Activated CD4-positive, alpha-beta T cell treated with anti-CD3 and anti-CD28 coated beads for 24 hours (primary cell): Measurements from ENCODE around the gene COA5.

ENCODE experiments used
- DNase-seq, 2 donors: peaks; one replicate each; pipeline ENCODE4 v3.0.0-alpha.2; 2020; ENCODE audit warnings: low read depth in 2 of 2

Gene COA5

GRCh38 chr2:98608116-98608961 is at the start of gene COA5, which contains the start of gene UNC50:
Gene COA5, minus strand, starts transcription at chr2:98608512. Its CDS starts 107 bp downstream, at chr2:98608405.
Gene UNC50, plus strand, starts transcription at chr2:98608589. Its CDS starts 1,171 bp downstream, at chr2:98609760.
- DNase-seq = peak; percentile 85 to 86

GRCh38 chr2:98656800-98657199 is 48.5 kb upstream of the COA5 start:
- no peak for DNase-seq

GRCh38 chr2:98654699-98655495 is 46.6 kb upstream of the COA5 start:
- no peak for DNase-seq

- DNase-seq = no peak
Measured at GRCh38 chr2:98650998-98651397, 42.7 kb upstream of the COA5 start.

- DNase-seq = no peak
Measured at GRCh38 chr2:98649992-98650375, 41.7 kb upstream of the COA5 start.

- peak; percentile 69 to 79 for DNase-seq
Measured at GRCh38 chr2:98649135-98649991, 41.1 kb upstream of the COA5 start.

- no peak for DNase-seq
Measured at GRCh38 chr2:98648451-98648850, 40.1 kb upstream of the COA5 start.

- DNase-seq = no peak
Measured at GRCh38 chr2:98647636-98648035, 39.3 kb upstream of the COA5 start.

- no peak for DNase-seq
Measured at GRCh38 chr2:98643496-98644100, 35.3 kb upstream of the COA5 start.

GRCh38 chr2:98637401-98638147 is 29.3 kb upstream of the COA5 start:
- peak in 1 of 2 donors; percentile 10 for DNase-seq

GRCh38 chr2:98634406-98635092 is 26.2 kb upstream of the COA5 start:
- DNase-seq = peak; percentile 40 to 53

- DNase-seq = no peak
Measured at GRCh38 chr2:98632351-98632750, 24.0 kb upstream of the COA5 start.

GRCh38 chr2:98623657-98624056 is 15.3 kb upstream of the COA5 start:
- no peak for DNase-seq

GRCh38 chr2:98617149-98617548 is 8.8 kb upstream of the COA5 start:
- DNase-seq = no peak

GRCh38 chr2:98615481-98615880 is 7.2 kb upstream of the COA5 start:
- DNase-seq = no peak

GRCh38 chr2:98614024-98614739 is 5.9 kb upstream of the COA5 start:
- no peak for DNase-seq

GRCh38 chr2:98608962-98609604 is 771 bp upstream of the COA5 start:
- DNase-seq = no peak

GRCh38 chr2:98607741-98608115 is 584 bp downstream of the COA5 start:
- DNase-seq = no peak

GRCh38 chr2:98607104-98607503 is 1.2 kb downstream of the COA5 start:
- DNase-seq = no peak
